ENCODE data around the gene STUM. TPM values are rescaled to one million over a fixed set of nuclear protein-coding genes. Genes with fewer than 3 reads are reported as not detected.

STUM gene
- total and polyA plus RNA-seq, 2 of the 8 experiments (the other 6 are each of a cell fraction or from before 2014, with no cell fraction given) = 0.76 to 1.2 TPM

GRCh38 chr1:226541231-226541630 lies 7.3 kb upstream of the STUM start:
- H3K79me1 ChIP-seq (ENCODE audit: low read depth, low read length) = no peaks in the 10 kb centered on the region
- H2BK20ac ChIP-seq (ENCODE audit: low read length) = no peak overlapping the region
- no peak overlapping the region for H2AK5ac ChIP-seq (ENCODE audit: low read depth, low read length)
- H2BK5ac ChIP-seq (ENCODE audit: low read depth, low read length) = no peak overlapping the region
- no peak overlapping the region for H3K27ac ChIP-seq (ENCODE audit: low read depth, low read length)
- no peak overlapping the region for H3K18ac ChIP-seq (ENCODE audit: extremely low read depth, low read length)
- no peaks in the 10 kb centered on the region for H3K9me3 ChIP-seq (ENCODE audit: insufficient read depth in 2 of 2, low read depth in 1 of 2, low read length in 1 of 2)
- peaks cover 0 to 12% (median 7%) of the 10 kb centered on the region in 4 experiments; a peak in 6 of 7 replicates for H3K27me3 ChIP-seq (replicated peaks in 1 of 4; ENCODE audit: control insufficient read depth in 3 of 4, extremely low read depth in 1 of 4, insufficient read depth in 3 of 4, low read length in 3 of 4)
- FAIRE-seq (no peak), DNase-seq (ENCODE audit: low read depth in 1 of 2, low spot score in 2 of 2) (no peak)
- no peaks in the 10 kb centered on the region for H3K79me2 ChIP-seq (ENCODE audit: control insufficient read depth in 1 of 2, insufficient read depth in 2 of 2, low read length in 2 of 2)
- no peaks in the 10 kb centered on the region for H3K36me3 ChIP-seq (ENCODE audit: control insufficient read depth in 2 of 4, insufficient read depth in 4 of 4, low read length in 3 of 4)
- no peak overlapping the region for H2BK15ac ChIP-seq (ENCODE audit: low read length)
- POLR2A ChIA-PET (ENCODE audit: partially characterized antibody) = no interaction called here
- H3K56ac ChIP-seq (replicated peaks; ENCODE audit: insufficient read length, low read depth, low read length) = no peak overlapping the region
- H3K23ac ChIP-seq (ENCODE audit: insufficient read length) = no peak overlapping the region
- H4K20me1 ChIP-seq (replicated peaks in 1 of 2; ENCODE audit: control insufficient read depth in 1 of 2, insufficient read depth in 2 of 2, low read length in 2 of 2) = no peaks in the 10 kb centered on the region
- H4K8ac ChIP-seq (ENCODE audit: extremely low read depth, insufficient read depth, low read length) = no peak overlapping the region
- no peak overlapping the region for H3K14ac ChIP-seq (ENCODE audit: insufficient read length)
- H4K91ac ChIP-seq (replicated peaks; ENCODE audit: insufficient read length, low read length) = no peak overlapping the region
- no peak overlapping the region for H3K4me3 ChIP-seq (ENCODE audit: extremely low read depth in 1 of 4, insufficient read depth in 2 of 4, low read depth in 3 of 4, low read length in 4 of 4)
- no peak overlapping the region for H3K4me2 ChIP-seq (ENCODE audit: insufficient read depth in 1 of 2, low read depth in 2 of 2, low read length in 2 of 2)
- no peak overlapping the region for H2BK120ac ChIP-seq (replicated peaks; ENCODE audit: low read depth, low read length)
- H3K23me2 ChIP-seq (ENCODE audit: low read depth, low read length) = no peaks in the 10 kb centered on the region
- H4K5ac ChIP-seq (ENCODE audit: insufficient read length, low read depth, low read length) = no peak overlapping the region
- H3K9ac ChIP-seq (replicated peaks in 1 of 4; ENCODE audit: extremely low read depth in 1 of 4, low read depth in 3 of 4, low read length in 3 of 4) = no peak overlapping the region
- H3K4ac ChIP-seq (replicated peaks; ENCODE audit: insufficient read length, low read depth, low read length) = no peak overlapping the region
- no peak overlapping the region for H2BK12ac ChIP-seq (ENCODE audit: low read depth, low read length)
- no peaks in the 10 kb centered on the region for H3K4me1 ChIP-seq (replicated peaks in 1 of 4; ENCODE audit: control insufficient read depth in 3 of 4, insufficient read depth in 4 of 4, low read length in 3 of 4)
- WGBS, 2 experiments (ENCODE audit: extremely low coverage in 1 of 2, insufficient coverage in 1 of 2, insufficient read length in 1 of 2, insufficient replicate concordance in 2 of 2, low coverage in 1 of 2, low lambda C conversion rate in 2 of 2, missing lambda C conversion rate in 1 of 2) = 84% methylated on average over 4 of the region's 4 CpGs; no CpG with 5 or more reads in 1 of the 2 experiments
- H2AFZ ChIP-seq (ENCODE audit: low read length) = no peak overlapping the region
- CTCF ChIA-PET (ENCODE audit: partially characterized antibody) = interaction anchor here (0.9 to 4.8 kb wide), 6 partner anchors 22 to 117 kb away, joined by 3 to 23 read pairs (median 4); no protein-coding TSS in a partner anchor
- TF ChIP-seq MAX (IDR thresholded peaks at IDR 0.05) (no peak), MAFK (IDR thresholded peaks at IDR 0.05; ENCODE audit: low read depth, low read length) (no peak), ATF3 (IDR thresholded peaks at IDR 0.05; ENCODE audit: insufficient read depth, low read depth, low read length) (no peak), GTF2F1 (IDR thresholded peaks at IDR 0.05; ENCODE audit: borderline replicate concordance, low read depth, low read length) (no peak), HDAC2 (IDR thresholded peaks at IDR 0.05; ENCODE audit: borderline replicate concordance in 1 of 2, low read depth in 2 of 2, low read length in 2 of 2) (no peak), SP2 (IDR thresholded peaks at IDR 0.05; ENCODE audit: low read length) (no peak), BACH1 (IDR thresholded peaks at IDR 0.05; ENCODE audit: low read length) (no peak), KDM4A (IDR thresholded peaks at IDR 0.05; ENCODE audit: low read depth, low read length, severe bottlenecking) (no peak), RAD21 (IDR thresholded peaks at IDR 0.05 in 1 of 2, conservative IDR thresholded peaks at IDR 0.05 in 1 of 2; ENCODE audit: low read depth in 2 of 2, low read length in 2 of 2) (no peak), RXRA (IDR thresholded peaks at IDR 0.05; ENCODE audit: insufficient read depth, low read depth, low read length) (no peak), RNF2 (IDR thresholded peaks at IDR 0.05; ENCODE audit: borderline replicate concordance, low read depth, low read length, missing control alignments, poor library complexity, severe bottlenecking) (no peak), POLR2AphosphoS5 (IDR thresholded peaks at IDR 0.05; ENCODE audit: low read depth, low read length) (no peak)

Data from H1 (cell line).